K562 (cell line): Measurements from ENCODE around the gene LSR. TPM values are rescaled to one million over a fixed set of nuclear protein-coding genes. Genes with fewer than 3 reads are reported as not detected.
A peak's percentile ranks its signal among the peaks of the same experiment; 100 is the strongest.

Experiments
- ARHGAP35 ChIP-seq: fragments of 450-650 bp; IDR thresholded peaks from 2 replicates; pipeline ENCODE4 v1.6.1; 2018; ENCODE audit not compliant: partially characterized antibody
- CREM ChIP-seq: IDR thresholded peaks from 2 replicates; pipeline ENCODE4 v1.6.1; 2014; ENCODE audit warnings: antibody characterized with exemption, low read depth
- FOS ChIP-seq: IDR thresholded peaks from 3 replicates; pipeline ENCODE4 v1.6.1; 2011; ENCODE audit not compliant: insufficient read length; ENCODE audit errors: extremely low read depth
- FOXM1 ChIP-seq, 2 experiments: fragments of 450-650 bp in 1 of 2; sonication (generic) in 1 of 2; formaldehyde crosslinking in 1 of 2; IDR thresholded peaks; 2 replicates each; pipeline versions ENCODE4 v1.6.1 to v1.9.0; 2017 to 2022; ENCODE audit warnings: low read depth in 2 of 2, mild to moderate bottlenecking in 2 of 2, missing genetic modification reagents in 1 of 2, moderate library complexity in 1 of 2
- HSF4 ChIP-seq: fragments of 250-450 bp; sonication (Bioruptor Pico); IDR thresholded peaks from 2 replicates; pipeline ENCODE4 v2.1.2; 2022; ENCODE audit warnings: mild to moderate bottlenecking, moderate library complexity, borderline replicate concordance
- KHSRP ChIP-seq: fragments of 450-650 bp; IDR thresholded peaks from 2 replicates; pipeline ENCODE4 v1.6.1; 2017
- MEIS2 ChIP-seq: fragments of 450-650 bp; IDR thresholded peaks from 2 replicates; pipeline ENCODE4 v1.6.1; 2014; ENCODE audit warnings: mild to moderate bottlenecking; ENCODE audit not compliant: partially characterized antibody
- NFE2 ChIP-seq: IDR thresholded peaks from 2 replicates; pipeline ENCODE4 v1.6.1; 2014; ENCODE audit warnings: antibody characterized with exemption, low read depth
- NR2C1 ChIP-seq, 2 experiments: fragments of 450-650 bp; IDR thresholded peaks; 2 replicates each; pipeline ENCODE4 v1.6.1; 2017; ENCODE audit warnings: mild to moderate bottlenecking in 2 of 2, antibody characterized with exemption in 1 of 2, inconsistent platforms in 1 of 2, missing compliant biosample characterization in 1 of 2, missing genetic modification characterization in 1 of 2
- RB1 ChIP-seq: fragments of 450-650 bp; IDR thresholded peaks from 2 replicates; pipeline ENCODE4 v1.6.1; 2017; ENCODE audit warnings: low read depth, mild to moderate bottlenecking
- RBM22 ChIP-seq: fragments of 200-400 bp; formaldehyde crosslinking; IDR thresholded peaks from 2 replicates; pipeline ENCODE4 v1.6.1; 2018; ENCODE audit warnings: low read length, low read depth; ENCODE audit not compliant: poor library complexity, severe bottlenecking
- SIN3A ChIP-seq, 2 experiments: fragments of 150-350 bp in 1 of 2; IDR thresholded peaks; 2 replicates each; pipeline ENCODE4 v1.6.1; 2011 to 2016; ENCODE audit warnings: borderline replicate concordance in 2 of 2, low read depth in 2 of 2, low read length in 2 of 2, mild to moderate bottlenecking in 2 of 2, moderate library complexity in 2 of 2; ENCODE audit not compliant: control insufficient read depth in 1 of 2
- SRSF1 ChIP-seq: fragments of 200-400 bp; formaldehyde crosslinking; IDR thresholded peaks from 2 replicates; pipeline ENCODE4 v1.6.1; 2017; ENCODE audit warnings: mild to moderate bottlenecking, low read depth, low read length, moderate library complexity
- TEAD1 ChIP-seq, 2 experiments: fragments of 450-650 bp in 1 of 2; sonication (generic) in 1 of 2; formaldehyde crosslinking; IDR thresholded peaks; 2 replicates each; pipeline versions ENCODE4 v1.4.0 to v1.8.0; 2020 to 2022; ENCODE audit warnings: mild to moderate bottlenecking in 2 of 2, missing genetic modification reagents in 1 of 2
- XRCC3 ChIP-seq: fragments of 450-650 bp; IDR thresholded peaks from 2 replicates; pipeline ENCODE4 v1.6.1; 2017; ENCODE audit warnings: mild to moderate bottlenecking, moderate library complexity
- polyA plus RNA-seq, 8 experiments: library from polyadenylated mRNA; depleted of rRNA in 4 of 8; stranded (reverse) in 5 of 8; unstranded in 3 of 8; fragments of >200 nt; fragmentation: Nextera tagmentation in 2 of 8; fragmentation: Illumina TruSeq in 1 of 8; extraction: Ambion mirVana in 2 of 8; extraction: Trizol in 1 of 8; gene quantifications; 2 replicates each; pipeline versions ENCODE4 v1.2.1 to v1.2.3, GENCODE V29; 2011 to 2014; ENCODE audit warnings: inconsistent platforms in 1 of 8, missing spikeins in 1 of 8
- total RNA-seq, 7 experiments: library from RNA; depleted of rRNA in 6 of 7; stranded (reverse); fragments of >200 nt in 6 of 7; fragmentation: Illumina TruSeq in 2 of 7; extraction: Trizol in 2 of 7; gene quantifications; 2 replicates each; pipeline versions ENCODE4 v1.2.1 to v1.2.3, GENCODE V29; 2011 to 2021; ENCODE audit warnings: low replicate concordance in 1 of 7
- TF ChIP-seq, protein P1 (sequence below): sonication (generic); formaldehyde crosslinking; IDR thresholded peaks from 2 replicates; pipeline ENCODE4 v1.4.0; 2020; ENCODE audit warnings: mild to moderate bottlenecking, missing genetic modification reagents
- TF ChIP-seq, protein P2 (sequence below): sonication (generic); formaldehyde crosslinking; IDR thresholded peaks from 2 replicates; pipeline ENCODE4 v1.8.0; 2022; ENCODE audit warnings: mild to moderate bottlenecking, low read depth, missing genetic modification reagents
- TF ChIP-seq, protein P3 (sequence below): fragments of 450-650 bp; IDR thresholded peaks from one replicate; pipeline ENCODE4 v1.6.1; 2018; ENCODE audit warnings: mild to moderate bottlenecking, moderate library complexity; ENCODE audit not compliant: partially characterized antibody
- TF ChIP-seq, protein P4 (sequence below): sonication (generic); formaldehyde crosslinking; IDR thresholded peaks from 2 replicates; pipeline ENCODE4 v1.8.1; 2023; ENCODE audit warnings: mild to moderate bottlenecking, missing genetic modification reagents

LSR gene
- total and polyA plus RNA-seq, 9 of the 15 experiments (the other 6 are each of a cell fraction or from before 2014, with no cell fraction given), result 0.44 to 87.9 (median 28.0) TPM

DNA sequence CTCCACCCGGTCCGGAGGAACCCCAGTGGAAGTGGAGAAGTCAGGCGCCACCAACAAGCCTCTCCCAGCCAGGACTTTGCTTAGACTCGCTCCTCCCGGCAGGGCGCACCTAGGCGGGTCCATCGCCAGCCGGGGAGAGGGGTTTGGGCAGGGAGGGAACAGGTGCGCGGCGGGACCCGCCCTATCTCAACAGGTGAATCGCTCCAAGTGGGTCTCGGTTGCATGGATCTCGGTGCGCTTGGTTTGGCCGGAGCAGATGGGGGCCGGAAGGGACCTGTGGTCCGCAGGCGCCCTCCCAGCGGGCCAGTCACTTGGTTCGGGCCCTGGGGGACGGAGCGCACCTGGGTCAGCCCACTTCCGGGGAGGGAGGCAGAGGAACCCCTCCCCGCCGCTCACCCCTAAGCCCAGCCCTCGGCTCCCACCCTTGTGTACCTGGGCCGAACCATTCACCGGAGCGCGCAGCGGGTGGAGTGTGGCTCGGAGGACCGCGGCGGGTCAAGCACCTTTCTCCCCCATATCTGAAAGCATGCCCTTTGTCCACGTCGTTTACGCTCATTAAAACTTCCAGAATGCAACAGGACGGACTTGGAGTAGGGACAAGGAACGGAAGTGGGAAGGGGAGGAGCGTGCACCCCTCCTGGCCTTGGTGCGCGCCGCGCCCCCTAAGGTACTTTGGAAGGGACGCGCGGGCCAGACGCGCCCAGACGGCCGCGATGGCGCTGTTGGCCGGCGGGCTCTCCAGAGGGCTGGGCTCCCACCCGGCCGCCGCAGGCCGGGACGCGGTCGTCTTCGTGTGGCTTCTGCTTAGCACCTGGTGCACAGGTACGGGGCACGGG is at the start of gene LSR (continued):
- TF ChIP-seq SIN3A (IDR thresholded peaks at IDR 0.05; ENCODE audit: borderline replicate concordance in 2 of 2, control insufficient read depth in 1 of 2, low read depth in 2 of 2, low read length in 2 of 2) (peak; percentile 74 to 78; a peak in 3 of 4 replicates), TEAD1 (CRISPR knock-in tag; IDR thresholded peaks at IDR 0.05) (peak in 1 of 2 experiments; percentile 61; a peak in 1 of 4 replicates), FOS (no peak), RB1 (peak; percentile 52), KHSRP (no peak), MEIS2 (no peak), CREM (peak; percentile 35), XRCC3 (no peak), HSF4 (CRISPR knock-in tag) (no peak), NFE2 (no peak), RBM22 (peak; percentile 93), SRSF1 (no peak; the same call in 1 of the 2 replicates), FOXM1 (IDR thresholded peaks at IDR 0.05; ENCODE audit: low read depth) (peak; percentile 86), FOXM1 (CRISPR knock-in tag; IDR thresholded peaks at IDR 0.05; ENCODE audit: low read depth) (no peak; the same call in 1 of the 2 replicates), NR2C1 (IDR thresholded peaks at IDR 0.05) (peak; percentile 45), NR2C1 (tag; IDR thresholded peaks at IDR 0.05) (no peak), ARHGAP35 (peak; percentile 62)
- TF ChIP-seq, protein P1, sequence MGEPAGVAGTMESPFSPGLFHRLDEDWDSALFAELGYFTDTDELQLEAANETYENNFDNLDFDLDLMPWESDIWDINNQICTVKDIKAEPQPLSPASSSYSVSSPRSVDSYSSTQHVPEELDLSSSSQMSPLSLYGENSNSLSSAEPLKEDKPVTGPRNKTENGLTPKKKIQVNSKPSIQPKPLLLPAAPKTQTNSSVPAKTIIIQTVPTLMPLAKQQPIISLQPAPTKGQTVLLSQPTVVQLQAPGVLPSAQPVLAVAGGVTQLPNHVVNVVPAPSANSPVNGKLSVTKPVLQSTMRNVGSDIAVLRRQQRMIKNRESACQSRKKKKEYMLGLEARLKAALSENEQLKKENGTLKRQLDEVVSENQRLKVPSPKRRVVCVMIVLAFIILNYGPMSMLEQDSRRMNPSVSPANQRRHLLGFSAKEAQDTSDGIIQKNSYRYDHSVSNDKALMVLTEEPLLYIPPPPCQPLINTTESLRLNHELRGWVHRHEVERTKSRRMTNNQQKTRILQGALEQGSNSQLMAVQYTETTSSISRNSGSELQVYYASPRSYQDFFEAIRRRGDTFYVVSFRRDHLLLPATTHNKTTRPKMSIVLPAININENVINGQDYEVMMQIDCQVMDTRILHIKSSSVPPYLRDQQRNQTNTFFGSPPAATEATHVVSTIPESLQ, result no peak; the same call in 1 of the 2 replicates
- TF ChIP-seq, protein P2, sequence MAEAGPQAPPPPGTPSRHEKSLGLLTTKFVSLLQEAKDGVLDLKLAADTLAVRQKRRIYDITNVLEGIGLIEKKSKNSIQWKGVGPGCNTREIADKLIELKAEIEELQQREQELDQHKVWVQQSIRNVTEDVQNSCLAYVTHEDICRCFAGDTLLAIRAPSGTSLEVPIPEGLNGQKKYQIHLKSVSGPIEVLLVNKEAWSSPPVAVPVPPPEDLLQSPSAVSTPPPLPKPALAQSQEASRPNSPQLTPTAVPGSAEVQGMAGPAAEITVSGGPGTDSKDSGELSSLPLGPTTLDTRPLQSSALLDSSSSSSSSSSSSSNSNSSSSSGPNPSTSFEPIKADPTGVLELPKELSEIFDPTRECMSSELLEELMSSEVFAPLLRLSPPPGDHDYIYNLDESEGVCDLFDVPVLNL (CRISPR knock-in tag), result peak; percentile 66
- TF ChIP-seq, protein P3, sequence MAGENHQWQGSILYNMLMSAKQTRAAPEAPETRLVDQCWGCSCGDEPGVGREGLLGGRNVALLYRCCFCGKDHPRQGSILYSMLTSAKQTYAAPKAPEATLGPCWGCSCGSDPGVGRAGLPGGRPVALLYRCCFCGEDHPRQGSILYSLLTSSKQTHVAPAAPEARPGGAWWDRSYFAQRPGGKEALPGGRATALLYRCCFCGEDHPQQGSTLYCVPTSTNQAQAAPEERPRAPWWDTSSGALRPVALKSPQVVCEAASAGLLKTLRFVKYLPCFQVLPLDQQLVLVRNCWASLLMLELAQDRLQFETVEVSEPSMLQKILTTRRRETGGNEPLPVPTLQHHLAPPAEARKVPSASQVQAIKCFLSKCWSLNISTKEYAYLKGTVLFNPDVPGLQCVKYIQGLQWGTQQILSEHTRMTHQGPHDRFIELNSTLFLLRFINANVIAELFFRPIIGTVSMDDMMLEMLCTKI, result no peak
- TF ChIP-seq, protein P4, sequence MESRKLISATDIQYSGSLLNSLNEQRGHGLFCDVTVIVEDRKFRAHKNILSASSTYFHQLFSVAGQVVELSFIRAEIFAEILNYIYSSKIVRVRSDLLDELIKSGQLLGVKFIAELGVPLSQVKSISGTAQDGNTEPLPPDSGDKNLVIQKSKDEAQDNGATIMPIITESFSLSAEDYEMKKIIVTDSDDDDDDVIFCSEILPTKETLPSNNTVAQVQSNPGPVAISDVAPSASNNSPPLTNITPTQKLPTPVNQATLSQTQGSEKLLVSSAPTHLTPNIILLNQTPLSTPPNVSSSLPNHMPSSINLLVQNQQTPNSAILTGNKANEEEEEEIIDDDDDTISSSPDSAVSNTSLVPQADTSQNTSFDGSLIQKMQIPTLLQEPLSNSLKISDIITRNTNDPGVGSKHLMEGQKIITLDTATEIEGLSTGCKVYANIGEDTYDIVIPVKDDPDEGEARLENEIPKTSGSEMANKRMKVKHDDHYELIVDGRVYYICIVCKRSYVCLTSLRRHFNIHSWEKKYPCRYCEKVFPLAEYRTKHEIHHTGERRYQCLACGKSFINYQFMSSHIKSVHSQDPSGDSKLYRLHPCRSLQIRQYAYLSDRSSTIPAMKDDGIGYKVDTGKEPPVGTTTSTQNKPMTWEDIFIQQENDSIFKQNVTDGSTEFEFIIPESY (CRISPR knock-in tag), result peak; percentile 38; the same call in 1 of the 2 replicates
